ENCODE measurements around the gene SYPL1. TPM values are rescaled to one million over a fixed set of nuclear protein-coding genes. Genes with fewer than 3 reads are reported as not detected.

The SYPL1 gene
- total and polyA plus RNA-seq, 9 of the 15 experiments (the other 6 are each of a cell fraction or from before 2014, with no cell fraction given), result 23.8 to 214 (median 70.2) TPM

DNA sequence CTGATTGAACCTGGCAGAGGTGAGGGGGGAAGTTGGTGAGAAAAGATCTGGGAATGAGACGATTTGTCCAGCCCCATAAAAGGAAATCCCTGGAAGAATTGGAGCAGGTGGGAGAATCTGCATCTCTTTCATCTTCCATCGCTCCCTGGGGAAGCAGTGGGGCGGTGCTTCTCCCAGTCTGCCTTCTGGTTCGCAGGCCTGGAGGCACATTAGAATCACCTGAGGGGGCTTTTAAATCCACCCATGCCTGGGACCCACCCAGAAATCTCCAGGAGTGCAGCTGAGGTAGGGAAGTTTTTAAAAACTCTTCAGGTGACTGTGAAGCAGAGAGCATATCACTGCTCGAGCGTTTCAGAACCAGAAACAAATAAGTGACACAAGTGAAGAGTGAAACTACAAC is 26.7 kb upstream of the SYPL1 start:
- Histone ChIP-seq H3K79me2 (ENCODE audit: control insufficient read depth, insufficient read depth, low read length) (no peaks in the 10 kb centered on the region), H2AFZ (ENCODE audit: low read depth, low read length) (no peak overlapping the region), H3K27me3 (ENCODE audit: control insufficient read depth in 2 of 2, insufficient read depth in 2 of 2, low read length in 2 of 2) (peaks cover 54 to 57% of the 10 kb centered on the region in 2 experiments), H3K9ac (ENCODE audit: insufficient read depth in 1 of 2, low read depth in 2 of 2, low read length in 2 of 2) (no peak overlapping the region), H4K20me1 (replicated peaks; ENCODE audit: control insufficient read depth, insufficient read depth, low read length) (0 out of 2 replicates have a peak, but pooled peaks cover 3% of the 10 kb centered on the region), H3K4me3 (no peak overlapping the region), H3K4me2 (ENCODE audit: insufficient read depth, low read length) (no peak overlapping the region), H3K36me3 (ENCODE audit: control insufficient read depth, insufficient read depth, low read length) (no peaks in the 10 kb centered on the region), H3K4me1 (replicated peaks in 1 of 2; ENCODE audit: control insufficient read depth in 2 of 2, insufficient read depth in 2 of 2, low read length in 2 of 2) (no peaks in the 10 kb centered on the region), H3K9me3 (replicated peaks; ENCODE audit: control insufficient read depth, insufficient read depth, low read depth, low read length) (no peaks in the 10 kb centered on the region), H3K9me1 (ENCODE audit: control insufficient read depth, insufficient read depth, low read length) (no peaks in the 10 kb centered on the region), H3K27ac (ENCODE audit: extremely low read depth, low read depth, low read length) (no peak overlapping the region)
- DNase-seq (ENCODE audit: extremely low read depth in 1 of 4, low spot score in 3 of 4) (no peak), FAIRE-seq (no peak), ATAC-seq (no peak)
- POLR2A ChIA-PET, result no interaction called here
- intact Hi-C loops (cut with micrococcal nuclease), result no loop called here
- CTCF ChIA-PET (ENCODE audit: low intra/inter-chr PET ratio), result interaction anchor here (0.6 kb wide), 1 partner anchor 89 kb away, joined by 3 read pairs; no protein-coding TSS in a partner anchor
- 0% methylated on average over 6 of the region's 6 CpGs for WGBS (ENCODE audit: insufficient coverage, low coverage, missing lambda C conversion rate)
- in situ Hi-C loops (cut with MboI), result no loop called here
- BruUV-seq (replicated peaks), result no TSS peak
- TF ChIP-seq, protein P1, sequence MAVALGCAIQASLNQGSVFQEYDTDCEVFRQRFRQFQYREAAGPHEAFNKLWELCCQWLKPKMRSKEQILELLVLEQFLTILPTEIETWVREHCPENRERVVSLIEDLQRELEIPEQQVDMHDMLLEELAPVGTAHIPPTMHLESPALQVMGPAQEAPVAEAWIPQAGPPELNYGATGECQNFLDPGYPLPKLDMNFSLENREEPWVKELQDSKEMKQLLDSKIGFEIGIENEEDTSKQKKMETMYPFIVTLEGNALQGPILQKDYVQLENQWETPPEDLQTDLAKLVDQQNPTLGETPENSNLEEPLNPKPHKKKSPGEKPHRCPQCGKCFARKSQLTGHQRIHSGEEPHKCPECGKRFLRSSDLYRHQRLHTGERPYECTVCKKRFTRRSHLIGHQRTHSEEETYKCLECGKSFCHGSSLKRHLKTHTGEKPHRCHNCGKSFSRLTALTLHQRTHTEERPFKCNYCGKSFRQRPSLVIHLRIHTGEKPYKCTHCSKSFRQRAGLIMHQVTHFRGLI (CRISPR knock-in tag; IDR thresholded peaks at IDR 0.05), result no peak
- TF ChIP-seq, protein P2, sequence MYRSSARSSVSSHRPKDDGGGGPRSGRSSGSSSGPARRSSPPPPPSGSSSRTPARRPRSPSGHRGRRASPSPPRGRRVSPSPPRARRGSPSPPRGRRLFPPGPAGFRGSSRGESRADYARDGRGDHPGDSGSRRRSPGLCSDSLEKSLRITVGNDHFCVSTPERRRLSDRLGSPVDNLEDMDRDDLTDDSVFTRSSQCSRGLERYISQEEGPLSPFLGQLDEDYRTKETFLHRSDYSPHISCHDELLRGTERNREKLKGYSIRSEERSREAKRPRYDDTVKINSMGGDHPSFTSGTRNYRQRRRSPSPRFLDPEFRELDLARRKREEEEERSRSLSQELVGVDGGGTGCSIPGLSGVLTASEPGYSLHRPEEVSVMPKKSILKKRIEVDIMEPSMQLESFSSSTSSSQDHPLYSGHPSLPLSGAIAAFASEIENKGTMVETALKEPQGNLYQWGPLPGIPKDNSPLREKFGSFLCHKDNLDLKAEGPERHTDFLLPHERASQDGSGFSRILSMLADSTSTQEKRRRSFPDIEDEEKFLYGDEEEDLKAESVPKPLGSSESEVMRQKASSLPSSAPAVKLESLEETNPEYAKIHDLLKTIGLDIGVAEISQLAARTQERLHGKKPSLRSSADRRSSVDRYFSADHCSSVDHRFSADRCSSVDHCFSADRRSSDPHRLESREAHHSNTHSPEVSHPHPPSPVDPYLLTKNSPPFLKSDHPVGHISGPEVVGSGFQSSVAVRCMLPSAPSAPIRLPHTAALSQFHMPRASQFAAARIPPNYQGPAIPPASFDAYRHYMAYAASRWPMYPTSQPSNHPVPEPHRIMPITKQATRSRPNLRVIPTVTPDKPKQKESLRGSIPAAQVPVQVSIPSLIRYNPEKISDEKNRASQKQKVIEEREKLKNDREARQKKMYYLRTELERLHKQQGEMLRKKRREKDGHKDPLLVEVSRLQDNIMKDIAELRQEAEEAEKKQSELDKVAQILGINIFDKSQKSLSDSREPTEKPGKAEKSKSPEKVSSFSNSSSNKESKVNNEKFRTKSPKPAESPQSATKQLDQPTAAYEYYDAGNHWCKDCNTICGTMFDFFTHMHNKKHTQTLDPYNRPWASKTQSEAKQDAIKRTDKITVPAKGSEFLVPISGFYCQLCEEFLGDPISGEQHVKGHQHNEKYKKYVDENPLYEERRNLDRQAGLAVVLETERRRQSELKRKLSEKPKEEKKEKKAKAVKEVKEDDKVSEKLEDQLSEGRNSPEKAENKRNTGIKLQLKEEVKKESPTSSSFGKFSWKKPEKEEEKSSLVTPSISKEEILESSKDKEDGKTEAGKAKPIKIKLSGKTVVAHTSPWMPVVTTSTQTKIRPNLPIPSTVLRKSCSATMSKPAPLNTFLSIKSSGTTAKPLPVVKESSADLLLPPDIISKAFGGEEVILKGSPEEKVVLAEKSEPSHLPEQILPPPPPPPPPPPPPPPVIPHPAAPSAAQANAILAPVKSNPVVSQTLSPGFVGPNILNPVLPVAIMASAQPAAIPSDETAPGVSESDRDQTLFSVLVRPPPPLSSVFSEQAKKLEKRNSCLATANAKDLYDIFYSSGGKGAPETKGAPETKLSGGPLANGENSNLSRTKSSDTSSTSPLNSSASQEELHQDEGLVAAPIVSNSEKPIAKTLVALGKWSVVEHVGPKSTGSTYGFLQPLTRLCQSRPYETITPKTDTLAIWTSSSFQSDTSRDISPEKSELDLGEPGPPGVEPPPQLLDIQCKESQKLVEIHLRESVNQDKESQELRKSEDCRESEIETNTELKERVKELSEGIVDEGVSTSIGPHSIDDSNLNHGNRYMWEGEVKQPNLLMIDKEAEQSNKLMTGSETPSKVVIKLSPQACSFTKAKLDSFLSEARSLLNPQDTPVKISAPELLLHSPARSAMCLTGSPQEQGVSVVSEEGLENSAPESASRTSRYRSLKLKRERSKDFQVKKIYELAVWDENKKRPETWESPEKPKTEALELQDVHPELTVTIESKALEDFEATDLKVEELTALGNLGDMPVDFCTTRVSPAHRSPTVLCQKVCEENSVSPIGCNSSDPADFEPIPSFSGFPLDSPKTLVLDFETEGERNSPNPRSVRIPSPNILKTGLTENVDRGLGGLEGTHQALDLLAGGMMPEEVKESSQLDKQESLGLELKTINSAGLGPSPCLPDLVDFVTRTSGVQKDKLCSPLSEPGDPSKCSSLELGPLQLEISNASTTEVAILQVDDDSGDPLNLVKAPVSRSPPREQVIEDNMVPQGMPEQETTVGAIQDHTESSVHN (IDR thresholded peaks at IDR 0.05; ENCODE audit: borderline replicate concordance in 1 of 2, low read depth in 1 of 2), result no peak
- TF ChIP-seq TFAM (CRISPR knock-in tag; conservative IDR thresholded peaks at IDR 0.05) (no peak), ZBTB1 (CRISPR knock-in tag; IDR thresholded peaks at IDR 0.05; ENCODE audit: borderline replicate concordance, low read depth) (no peak), ZC3H8 (IDR thresholded peaks at IDR 0.05) (no peak), SAFB (IDR thresholded peaks at IDR 0.05; ENCODE audit: borderline replicate concordance, low read depth, low read length) (no peak), ZNF212 (CRISPR knock-in tag; IDR thresholded peaks at IDR 0.05) (no peak), ZNF444 (CRISPR knock-in tag; IDR thresholded peaks at IDR 0.05) (no peak), POLR2AphosphoS5 (IDR thresholded peaks at IDR 0.05; ENCODE audit: control insufficient read depth, insufficient read depth, low read depth, low read length) (no peak), TGIF2 (CRISPR knock-in tag; IDR thresholded peaks at IDR 0.05) (no peak)
- TF ChIP-seq, protein P3, sequence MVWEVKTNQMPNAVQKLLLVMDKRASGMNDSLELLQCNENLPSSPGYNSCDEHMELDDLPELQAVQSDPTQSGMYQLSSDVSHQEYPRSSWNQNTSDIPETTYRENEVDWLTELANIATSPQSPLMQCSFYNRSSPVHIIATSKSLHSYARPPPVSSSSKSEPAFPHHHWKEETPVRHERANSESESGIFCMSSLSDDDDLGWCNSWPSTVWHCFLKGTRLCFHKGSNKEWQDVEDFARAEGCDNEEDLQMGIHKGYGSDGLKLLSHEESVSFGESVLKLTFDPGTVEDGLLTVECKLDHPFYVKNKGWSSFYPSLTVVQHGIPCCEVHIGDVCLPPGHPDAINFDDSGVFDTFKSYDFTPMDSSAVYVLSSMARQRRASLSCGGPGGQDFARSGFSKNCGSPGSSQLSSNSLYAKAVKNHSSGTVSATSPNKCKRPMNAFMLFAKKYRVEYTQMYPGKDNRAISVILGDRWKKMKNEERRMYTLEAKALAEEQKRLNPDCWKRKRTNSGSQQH (CRISPR knock-in tag; IDR thresholded peaks at IDR 0.05), result no peak

All from K562 (cell line).